Parietal lobe (tissue), 1 donor: ENCODE data around the gene NEUROD4. TPM values are rescaled to one million over a fixed set of nuclear protein-coding genes. Genes with fewer than 3 reads are reported as not detected.

Experiments
- total RNA-seq: library from RNA; depleted of rRNA; stranded (reverse); fragments of >200 nt; gene quantifications from one replicate; pipeline ENCODE4 v1.2.3, GENCODE V29; 2014

Gene NEUROD4, protein sequence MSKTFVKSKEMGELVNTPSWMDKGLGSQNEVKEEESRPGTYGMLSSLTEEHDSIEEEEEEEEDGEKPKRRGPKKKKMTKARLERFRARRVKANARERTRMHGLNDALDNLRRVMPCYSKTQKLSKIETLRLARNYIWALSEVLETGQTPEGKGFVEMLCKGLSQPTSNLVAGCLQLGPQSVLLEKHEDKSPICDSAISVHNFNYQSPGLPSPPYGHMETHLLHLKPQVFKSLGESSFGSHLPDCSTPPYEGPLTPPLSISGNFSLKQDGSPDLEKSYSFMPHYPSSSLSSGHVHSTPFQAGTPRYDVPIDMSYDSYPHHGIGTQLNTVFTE
- 4.4 TPM for total RNA-seq

DNA sequence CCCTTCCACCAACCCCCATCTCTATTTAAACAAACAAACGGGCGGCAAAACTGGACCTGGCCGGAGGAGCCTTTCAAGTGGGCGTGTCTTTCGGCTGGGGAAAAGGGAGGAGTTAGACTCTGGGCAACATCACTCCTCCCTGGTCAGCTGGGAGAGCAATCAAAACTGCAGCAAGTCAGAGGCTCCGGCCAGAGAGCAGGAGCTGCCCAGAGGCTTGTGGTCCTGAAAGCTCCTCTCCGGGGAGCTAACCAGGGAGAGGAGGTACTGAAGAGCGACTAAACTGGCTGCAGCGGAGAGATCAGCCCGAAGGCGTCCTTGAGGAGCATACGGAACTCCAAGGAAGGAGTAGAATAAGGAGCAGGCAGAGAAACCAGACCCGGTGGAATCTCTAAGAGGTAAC lies at the start of gene NEUROD4:
NEUROD4 (plus strand) TSS at position 191 of the 400 bp plus-strand sequence. CDS start 6,466 bp downstream, outside the sequence.

DNA sequence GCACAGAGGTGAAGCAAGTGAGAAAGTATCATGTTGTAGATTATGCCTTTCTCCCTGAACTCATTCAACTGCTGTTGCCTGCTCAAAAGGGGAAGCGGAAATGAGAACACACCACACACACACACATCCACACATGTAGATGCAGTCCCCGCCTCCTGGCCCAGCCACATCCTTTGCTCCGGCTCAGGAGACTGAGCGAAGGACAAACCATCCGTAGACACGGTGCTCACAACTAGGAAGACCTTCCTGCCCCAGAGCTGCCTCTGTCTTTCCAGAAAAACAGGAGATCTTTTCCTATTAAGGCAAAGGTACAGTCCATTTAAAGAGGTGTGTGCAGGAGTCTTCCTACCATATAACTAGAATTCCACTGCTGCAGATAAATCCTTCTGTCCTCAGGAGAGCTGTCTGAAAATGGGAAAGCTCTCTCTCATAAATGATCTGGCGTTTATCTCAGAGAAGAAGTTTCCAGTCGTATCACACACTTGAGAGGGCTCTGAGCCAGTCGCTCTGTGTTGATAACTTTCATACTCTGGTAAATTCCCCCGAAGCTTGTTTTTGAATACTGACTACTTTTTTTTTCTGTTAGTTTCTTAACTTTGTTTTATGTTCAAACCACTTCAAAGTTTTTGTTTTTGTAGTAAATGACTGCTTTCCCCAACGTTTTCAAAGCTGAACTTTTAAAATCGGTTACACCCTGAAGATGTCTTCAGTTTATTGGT lies 35.0 kb upstream of the NEUROD4 start, which contains the start of gene TESPA1:
TESPA1 (minus strand) TSS at position 105 of the 719 bp plus-strand sequence. CDS start 10,200 bp downstream, outside the sequence.

Other genes starting within 250 kb of the NEUROD4 start
- gene MUCL1, start 165.5 kb upstream of the NEUROD4 start, total RNA-seq: not detected
- gene TESPA1, start 35.2 kb upstream of the NEUROD4 start, total RNA-seq: not detected
- gene OR9K2, start 106.4 kb downstream of the NEUROD4 start, total RNA-seq: not detected
- not detected for gene OR10A7, start 201.1 kb downstream of the NEUROD4 start, total RNA-seq
- not detected for gene OR6C74, start 224.6 kb downstream of the NEUROD4 start, total RNA-seq